ENCODE data around the gene GTF3C1.

Gene GTF3C1

DNA sequence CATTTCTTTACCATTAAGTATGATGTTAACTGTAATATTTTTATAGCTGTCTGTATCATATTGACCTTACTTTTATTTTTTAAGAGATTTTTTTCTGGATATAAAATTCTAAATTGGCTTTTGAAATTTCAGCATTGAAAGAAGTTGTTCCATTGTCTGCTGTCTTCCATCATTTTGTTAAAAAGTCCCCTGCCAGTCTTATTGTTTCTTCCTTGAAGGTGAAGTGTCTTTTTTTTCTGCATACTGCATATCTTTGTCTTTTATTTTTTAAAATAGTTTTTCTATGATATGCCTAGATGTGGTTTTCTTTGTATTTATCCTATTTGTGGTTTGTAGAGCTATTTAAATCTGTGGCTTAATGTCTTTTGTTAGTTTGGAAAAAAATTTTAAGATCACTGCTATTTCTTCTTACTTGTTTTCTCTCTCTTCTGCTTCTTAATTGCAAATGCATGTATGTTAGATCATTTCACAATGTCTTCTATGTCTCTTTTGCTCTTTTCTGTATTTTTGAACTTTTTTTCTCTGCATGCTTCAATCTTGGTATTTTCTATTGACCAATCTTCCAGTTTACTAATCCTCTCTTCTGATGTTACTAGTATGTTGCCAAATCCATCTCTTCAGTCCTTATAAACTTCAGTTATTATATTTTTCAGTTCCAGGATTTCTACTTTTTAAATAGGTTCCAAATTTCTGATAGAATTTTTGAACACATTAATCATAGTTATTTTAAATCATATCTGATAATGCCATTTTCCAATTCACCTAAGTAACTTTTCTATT, 127.6 kb downstream of the GTF3C1 start:
- DNase-seq: no peak

DNA sequence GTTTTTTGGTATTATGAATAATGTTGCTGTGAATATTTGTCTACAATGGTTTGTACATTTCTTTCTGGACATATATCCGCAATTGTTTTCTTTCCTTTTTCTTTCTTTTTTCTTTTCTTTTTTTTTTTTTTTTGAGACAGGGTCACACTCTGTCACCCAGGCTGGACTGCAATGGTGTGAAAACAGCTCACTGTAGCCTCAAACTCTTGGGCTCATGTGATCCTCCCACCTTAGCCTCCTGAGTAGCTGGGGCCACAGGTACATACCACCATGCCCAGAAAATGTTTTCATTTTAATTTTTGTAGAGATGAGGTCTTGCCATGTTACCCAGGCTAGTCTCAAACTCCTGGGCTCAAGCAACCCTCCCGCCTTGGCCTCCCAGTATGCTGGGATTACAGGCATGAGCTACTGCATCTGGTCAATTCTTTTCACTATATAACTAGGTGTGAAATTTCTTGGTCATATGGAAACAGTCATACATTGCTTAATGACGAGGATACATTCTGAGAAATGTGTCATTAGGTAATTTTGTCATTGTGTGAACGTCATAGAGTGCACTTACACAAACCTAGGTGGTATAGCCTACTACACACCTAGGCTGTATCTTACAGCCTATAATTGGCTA, 132.6 kb downstream of the GTF3C1 start:
- peak; percentile 64 for DNase-seq

DNA sequence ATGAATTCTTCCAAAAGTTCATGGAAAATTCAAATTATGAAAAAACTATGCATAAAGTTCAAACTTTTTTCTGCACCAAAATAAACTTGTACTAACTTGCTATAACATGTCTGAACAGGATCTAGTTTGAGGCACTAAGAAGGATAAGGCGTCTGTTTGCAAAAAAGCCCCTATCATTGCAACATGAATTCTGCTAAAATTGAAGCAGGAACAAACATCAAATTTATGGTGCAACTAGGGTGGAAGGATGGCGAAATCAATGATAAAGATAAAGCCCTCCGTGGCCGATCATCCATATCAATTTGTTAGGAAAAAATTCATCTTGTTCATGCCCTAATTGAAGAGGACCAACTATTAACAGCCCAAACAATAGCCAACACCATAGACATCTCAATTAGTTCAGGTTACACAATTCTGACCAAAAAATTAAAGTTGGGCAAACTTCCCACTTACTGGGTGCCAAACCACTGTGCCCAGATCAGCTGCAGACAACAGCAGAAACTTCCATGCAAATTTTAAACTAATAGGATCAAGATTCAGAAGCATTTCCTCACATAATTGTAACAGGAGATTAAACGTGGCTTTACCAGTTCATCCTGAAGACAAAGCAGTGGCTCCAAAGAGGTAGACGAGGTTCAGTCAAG, 134.8 kb downstream of the GTF3C1 start:
- no peak for DNase-seq

- no peak for DNase-seq
Observed at GRCh38 chr16:27413956-27414355, 135.8 kb downstream of the GTF3C1 start.

- no peak for DNase-seq
Observed at GRCh38 chr16:27410761-27411160, 139.0 kb downstream of the GTF3C1 start.
